Endothelial cell of umbilical vein (primary cell): ENCODE measurements around the gene OR7C2.

Experiments
- EZH2 ChIP-seq: IDR thresholded peaks from 2 replicates; pipeline ENCODE4 v1.6.1; 2012; ENCODE audit warnings: borderline replicate concordance, low read depth, mild to moderate bottlenecking, moderate library complexity, low read length, inconsistent platforms; ENCODE audit not compliant: severe bottlenecking
- POLR2A ChIP-seq: IDR thresholded peaks from 2 replicates; pipeline ENCODE4 v1.6.1; 2012; ENCODE audit warnings: low read depth, mild to moderate bottlenecking, control low read depth, low read length
- TF ChIP-seq, protein P1 (sequence below), 2 donors: IDR thresholded peaks; 1 replicate in 1 of 2; 2 replicates in 1 of 2; pipeline ENCODE4 v1.5.1; 2011; ENCODE audit warnings: low read length in 2 of 2, mild to moderate bottlenecking in 2 of 2, moderate library complexity in 2 of 2, control low read depth in 1 of 2, inconsistent platforms in 1 of 2, low read depth in 1 of 2; ENCODE audit not compliant: insufficient read depth in 1 of 2; ENCODE audit errors: extremely low read depth in 1 of 2

DNA sequence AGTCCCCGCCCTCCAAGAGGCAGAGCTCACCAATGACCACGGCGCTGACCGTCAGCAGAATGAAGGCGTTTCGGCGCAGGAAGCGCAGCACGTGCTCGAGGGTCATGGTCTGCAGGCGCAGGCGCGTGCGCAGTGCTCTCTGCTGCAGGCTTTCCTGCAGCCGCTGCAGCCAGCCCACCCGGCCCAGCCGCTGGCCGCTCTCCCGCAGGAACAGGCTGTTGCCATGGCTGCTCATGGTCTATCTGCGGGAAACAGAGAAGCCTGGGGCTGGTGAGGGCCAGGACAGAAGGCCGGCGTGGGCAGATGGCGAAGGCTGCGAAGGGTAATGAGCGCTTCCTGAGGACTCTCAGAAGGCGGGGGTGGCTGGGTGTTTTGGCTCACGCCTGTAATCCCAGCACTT is 31.4 kb downstream of the OR7C2 start:
- TF ChIP-seq, protein P1, sequence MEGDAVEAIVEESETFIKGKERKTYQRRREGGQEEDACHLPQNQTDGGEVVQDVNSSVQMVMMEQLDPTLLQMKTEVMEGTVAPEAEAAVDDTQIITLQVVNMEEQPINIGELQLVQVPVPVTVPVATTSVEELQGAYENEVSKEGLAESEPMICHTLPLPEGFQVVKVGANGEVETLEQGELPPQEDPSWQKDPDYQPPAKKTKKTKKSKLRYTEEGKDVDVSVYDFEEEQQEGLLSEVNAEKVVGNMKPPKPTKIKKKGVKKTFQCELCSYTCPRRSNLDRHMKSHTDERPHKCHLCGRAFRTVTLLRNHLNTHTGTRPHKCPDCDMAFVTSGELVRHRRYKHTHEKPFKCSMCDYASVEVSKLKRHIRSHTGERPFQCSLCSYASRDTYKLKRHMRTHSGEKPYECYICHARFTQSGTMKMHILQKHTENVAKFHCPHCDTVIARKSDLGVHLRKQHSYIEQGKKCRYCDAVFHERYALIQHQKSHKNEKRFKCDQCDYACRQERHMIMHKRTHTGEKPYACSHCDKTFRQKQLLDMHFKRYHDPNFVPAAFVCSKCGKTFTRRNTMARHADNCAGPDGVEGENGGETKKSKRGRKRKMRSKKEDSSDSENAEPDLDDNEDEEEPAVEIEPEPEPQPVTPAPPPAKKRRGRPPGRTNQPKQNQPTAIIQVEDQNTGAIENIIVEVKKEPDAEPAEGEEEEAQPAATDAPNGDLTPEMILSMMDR (IDR thresholded peaks at IDR 0.05; ENCODE audit: extremely low read depth in 1 of 2, insufficient read depth in 1 of 2, low read depth in 1 of 2, low read length in 2 of 2): no peak
- TF ChIP-seq EZH2 (no peak), POLR2A (no peak)
